ENCODE measurements around the gene NALCN. TPM values are rescaled to one million over a fixed set of nuclear protein-coding genes. Genes with fewer than 3 reads are reported as not detected.

NALCN gene
- total RNA-seq, 4 donors from 2014 or later, result 0.32 to 0.41 TPM; not detected in 2

GRCh38 chr13:101123028-101123427, 293.3 kb downstream of the NALCN start:
- TF ChIP-seq, protein P1, sequence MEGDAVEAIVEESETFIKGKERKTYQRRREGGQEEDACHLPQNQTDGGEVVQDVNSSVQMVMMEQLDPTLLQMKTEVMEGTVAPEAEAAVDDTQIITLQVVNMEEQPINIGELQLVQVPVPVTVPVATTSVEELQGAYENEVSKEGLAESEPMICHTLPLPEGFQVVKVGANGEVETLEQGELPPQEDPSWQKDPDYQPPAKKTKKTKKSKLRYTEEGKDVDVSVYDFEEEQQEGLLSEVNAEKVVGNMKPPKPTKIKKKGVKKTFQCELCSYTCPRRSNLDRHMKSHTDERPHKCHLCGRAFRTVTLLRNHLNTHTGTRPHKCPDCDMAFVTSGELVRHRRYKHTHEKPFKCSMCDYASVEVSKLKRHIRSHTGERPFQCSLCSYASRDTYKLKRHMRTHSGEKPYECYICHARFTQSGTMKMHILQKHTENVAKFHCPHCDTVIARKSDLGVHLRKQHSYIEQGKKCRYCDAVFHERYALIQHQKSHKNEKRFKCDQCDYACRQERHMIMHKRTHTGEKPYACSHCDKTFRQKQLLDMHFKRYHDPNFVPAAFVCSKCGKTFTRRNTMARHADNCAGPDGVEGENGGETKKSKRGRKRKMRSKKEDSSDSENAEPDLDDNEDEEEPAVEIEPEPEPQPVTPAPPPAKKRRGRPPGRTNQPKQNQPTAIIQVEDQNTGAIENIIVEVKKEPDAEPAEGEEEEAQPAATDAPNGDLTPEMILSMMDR (IDR thresholded peaks at IDR 0.05), result no peak
- no peak for TF ChIP-seq POLR2A (IDR thresholded peaks at IDR 0.05)
- TF ChIP-seq EP300 (IDR thresholded peaks at IDR 0.05; ENCODE audit: low read depth), result no peak
- TF ChIP-seq POLR2AphosphoS5 (IDR thresholded peaks at IDR 0.05), result no peak

DNA sequence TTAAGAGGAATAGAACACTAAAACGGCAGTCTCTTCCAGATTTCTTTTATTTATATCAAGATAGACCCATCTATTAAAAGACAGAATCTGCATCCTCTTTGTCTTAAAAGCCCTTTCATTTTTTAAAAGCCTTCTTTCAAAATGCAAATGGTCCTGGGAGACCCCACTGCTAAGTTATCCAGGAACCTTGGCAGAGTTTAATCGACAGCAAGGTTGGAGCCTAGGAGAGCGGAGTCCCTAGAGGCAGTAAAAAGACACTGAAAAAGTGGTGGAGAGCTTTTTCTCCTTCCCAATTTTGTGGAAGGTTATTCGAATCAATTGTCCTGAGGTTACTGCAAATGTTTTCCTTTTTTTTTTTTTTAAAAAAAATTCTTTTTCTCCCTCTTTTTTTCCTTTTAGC, 294.7 kb downstream of the NALCN start:
- no peaks in the 10 kb centered on the region for H3K36me3 ChIP-seq
- H3K27ac ChIP-seq, result no peak overlapping the region
- no peak overlapping the region for H3K4me3 ChIP-seq
- no peaks in the 10 kb centered on the region for H3K4me1 ChIP-seq
- intact Hi-C loops (cut with DNase I; ENCODE audit: low total_unique reads) (no loop called here), in situ Hi-C loops (cut with MboI; ENCODE audit: low pct_ligation_motif_present in 1 of 4, low pct_unique_long_range_greater_than_20kb in 1 of 4, low sequenced_read_pairs in 3 of 4) (loop anchor here in 1 of 4 donors (25.0 kb wide), 1 partner anchor 559 kb away; no protein-coding TSS in a partner anchor)
- no peaks in the 10 kb centered on the region for H3K9me3 ChIP-seq
- no peak for TF ChIP-seq EP300 (IDR thresholded peaks at IDR 0.05; ENCODE audit: low read depth)
- TF ChIP-seq, protein P1 (IDR thresholded peaks at IDR 0.05), result no peak
- no peak for TF ChIP-seq POLR2AphosphoS5 (IDR thresholded peaks at IDR 0.05)
- no peak for TF ChIP-seq POLR2A (IDR thresholded peaks at IDR 0.05)
- peaks cover 3% of the 10 kb centered on the region for H3K27me3 ChIP-seq
- WGBS, 2 donors (ENCODE audit: low coverage in 1 of 2), result 72 to 75% methylated on average over 2 to 4 of the region's 4 CpGs
- no peak for DNase-seq

More at GRCh38 chr13:101123028-101123427, 293.3 kb downstream of the NALCN start:
- no peaks in the 10 kb centered on the region for H3K27me3 ChIP-seq
- intact Hi-C loops (cut with DNase I; ENCODE audit: low total_unique reads), result no loop called here
- no peaks in the 10 kb centered on the region for H3K36me3 ChIP-seq
- in situ Hi-C loops (cut with MboI; ENCODE audit: low pct_ligation_motif_present in 1 of 4, low pct_unique_long_range_greater_than_20kb in 1 of 4, low sequenced_read_pairs in 3 of 4), result loop anchor here in 1 of 4 donors (25.0 kb wide), 1 partner anchor 561 kb away; no protein-coding TSS in a partner anchor
- DNase-seq, result no peak
- no peak overlapping the region for H3K27ac ChIP-seq
- no peak overlapping the region for H3K4me3 ChIP-seq
- H3K4me1 ChIP-seq, result no peaks in the 10 kb centered on the region
- 77% methylated on average over 1 of the region's 1 CpG; no CpG with 5 or more reads in 1 of the 2 donors for WGBS, 2 donors (ENCODE audit: low coverage in 1 of 2)
- H3K9me3 ChIP-seq, result no peaks in the 10 kb centered on the region

DNA sequence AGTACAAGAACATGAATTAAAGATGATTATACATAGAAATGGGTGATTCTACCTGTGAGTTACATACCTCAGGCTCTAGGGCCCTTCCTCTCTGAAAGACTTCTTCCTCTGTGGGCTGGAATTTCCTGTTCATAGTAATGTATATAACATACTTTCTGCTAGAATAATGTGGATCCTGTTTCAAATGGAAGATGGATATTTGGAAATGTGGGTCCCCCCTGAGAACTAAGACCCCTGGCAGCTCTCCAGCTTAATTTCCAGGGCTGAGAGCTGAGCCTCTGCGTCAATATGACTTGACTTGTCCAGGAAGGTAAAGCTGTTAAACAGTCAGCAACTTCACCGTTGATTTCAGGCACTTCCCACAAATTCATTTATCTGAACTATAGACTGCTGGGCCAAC, 296.3 kb downstream of the NALCN start:
- WGBS, 2 donors (ENCODE audit: low coverage in 1 of 2), result 63 to 69% methylated on average over 2 of the region's 2 CpGs
- H3K4me3 ChIP-seq, result no peak overlapping the region

DNA sequence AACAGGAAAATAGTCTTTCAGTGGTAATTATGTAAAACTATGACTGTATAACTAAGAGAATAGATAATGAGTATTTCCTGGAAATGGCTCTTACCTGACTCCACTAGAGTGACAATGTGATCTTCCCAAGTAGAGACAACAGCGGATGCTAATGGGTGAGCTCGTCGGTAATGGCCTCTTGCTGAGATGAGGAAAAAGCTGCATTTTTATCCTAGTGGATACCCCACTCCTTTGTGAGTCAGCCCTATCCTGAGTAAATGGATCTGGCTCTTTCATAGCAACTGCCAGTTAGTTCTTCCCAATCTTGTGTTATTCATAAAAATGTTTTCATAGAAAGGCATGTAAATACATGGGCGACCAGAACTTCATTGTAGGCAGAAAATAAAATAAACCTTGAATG, 299.5 kb downstream of the NALCN start:
- no peak for DNase-seq
- TF ChIP-seq POLR2A (IDR thresholded peaks at IDR 0.05), result no peak
- no peak for TF ChIP-seq POLR2AphosphoS5 (IDR thresholded peaks at IDR 0.05)
- TF ChIP-seq, protein P1 (IDR thresholded peaks at IDR 0.05), result no peak
- no peak for TF ChIP-seq EP300 (IDR thresholded peaks at IDR 0.05; ENCODE audit: low read depth)
- Histone ChIP-seq H3K27me3 (peaks cover 3% of the 10 kb centered on the region), H3K4me3 (no peak overlapping the region), H3K36me3 (no peaks in the 10 kb centered on the region), H3K27ac (no peak overlapping the region), H3K9me3 (no peaks in the 10 kb centered on the region), H3K4me1 (no peaks in the 10 kb centered on the region)
- in situ Hi-C loops (cut with MboI; ENCODE audit: low pct_ligation_motif_present in 1 of 4, low pct_unique_long_range_greater_than_20kb in 1 of 4, low sequenced_read_pairs in 3 of 4), result loop anchor here in 1 of 4 donors (25.0 kb wide), 1 partner anchor 555 kb away; no protein-coding TSS in a partner anchor
- WGBS, 2 donors (ENCODE audit: low coverage in 1 of 2), result 70 to 82% methylated on average over 4 of the region's 4 CpGs
- intact Hi-C loops (cut with DNase I; ENCODE audit: low total_unique reads), result no loop called here

More for the DNA sequence above, 296.3 kb downstream of the NALCN start:
- in situ Hi-C loops (cut with MboI; ENCODE audit: low pct_ligation_motif_present in 1 of 4, low pct_unique_long_range_greater_than_20kb in 1 of 4, low sequenced_read_pairs in 3 of 4), result loop anchor here in 1 of 4 donors (25.0 kb wide), 1 partner anchor 558 kb away; no protein-coding TSS in a partner anchor
- H3K4me1 ChIP-seq, result no peaks in the 10 kb centered on the region
- no peaks in the 10 kb centered on the region for H3K9me3 ChIP-seq
- DNase-seq, result no peak
- no peak for TF ChIP-seq POLR2A (IDR thresholded peaks at IDR 0.05)
- TF ChIP-seq POLR2AphosphoS5 (IDR thresholded peaks at IDR 0.05), result no peak
- TF ChIP-seq EP300 (IDR thresholded peaks at IDR 0.05; ENCODE audit: low read depth), result no peak
- TF ChIP-seq, protein P1 (IDR thresholded peaks at IDR 0.05), result no peak
- intact Hi-C loops (cut with DNase I; ENCODE audit: low total_unique reads), result no loop called here
- no peak overlapping the region for H3K27ac ChIP-seq
- peaks cover 3% of the 10 kb centered on the region for H3K27me3 ChIP-seq
- H3K36me3 ChIP-seq, result no peaks in the 10 kb centered on the region
